ENCODE data around the gene SH3BGRL2. TPM values are rescaled to one million over a fixed set of nuclear protein-coding genes. Genes with fewer than 3 reads are reported as not detected.
A peak's percentile ranks its signal among the peaks of the same experiment; 100 is the strongest.

The SH3BGRL2 gene
- total and polyA plus RNA-seq, 2 of the 4 experiments (the other 2 are of a cell fraction): 2.4 to 5.6 TPM

DNA sequence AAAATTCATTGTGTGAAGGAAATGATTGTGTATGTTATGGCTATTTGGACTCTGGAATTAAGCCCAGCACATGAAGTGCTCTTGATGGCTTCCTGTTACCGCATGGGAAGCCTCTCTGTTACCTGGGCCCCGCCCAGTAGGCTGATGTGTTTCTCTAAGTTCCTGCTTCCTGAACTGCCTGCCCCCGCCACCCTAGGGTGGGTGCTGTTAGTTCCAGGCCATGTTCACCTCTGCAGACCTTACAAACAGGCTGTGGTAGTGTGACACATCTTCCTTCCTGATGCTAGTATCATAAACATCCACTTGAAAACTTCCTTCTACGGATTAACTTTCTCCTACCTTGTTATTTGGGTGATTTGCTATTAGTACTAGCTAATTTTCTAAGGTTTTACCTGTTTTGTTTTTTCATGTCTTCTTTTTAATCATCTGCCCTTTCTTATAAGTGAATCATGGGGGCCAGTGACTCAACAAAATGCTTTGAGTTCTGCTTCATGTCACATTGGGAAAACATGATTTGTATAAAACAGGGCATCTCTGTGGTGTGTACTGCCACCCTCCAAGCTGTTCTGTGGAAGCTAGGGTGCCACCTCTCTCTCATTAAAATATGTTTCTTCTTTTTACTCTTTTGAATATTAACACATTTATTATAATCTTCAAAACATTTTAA lies 40.6 kb downstream of the SH3BGRL2 start:
- ChIA-PET CTCF (interaction anchor here (0.8 to 2.3 kb wide), 6 partner anchors 16 to 106 kb away, joined by 3 to 19 read pairs (median 4); no protein-coding TSS in a partner anchor), POLR2A (ENCODE audit: unreplicated experiment) (no interaction called here)
- Histone ChIP-seq H3K4me2 (ENCODE audit: low read depth, low read length) (peak overlapping the region; percentile 27; the same call in 1 of the 2 replicates), H2BK120ac (ENCODE audit: low read depth, low read length) (0 out of 2 replicates have a peak overlapping the region, but pooled peaks have one; percentile 34), H3K79me1 (ENCODE audit: low read depth in 1 of 2, low read length in 2 of 2) (no peaks in the 10 kb centered on the region), H2BK5ac (ENCODE audit: low read depth, low read length, poor library complexity, severe bottlenecking) (no peak overlapping the region), H4K91ac (ENCODE audit: insufficient read depth, low read depth, low read length) (no peak overlapping the region), H3K14ac (replicated peaks; ENCODE audit: low read depth, low read length) (no peak overlapping the region), H2BK20ac (ENCODE audit: low read depth, low read length) (no peak overlapping the region), H3K4ac (ENCODE audit: low read depth, low read length) (no peak overlapping the region), H2AFZ (replicated peaks; ENCODE audit: low read length, poor library complexity) (peak overlapping the region; percentile 35), H3K9me1 (ENCODE audit: insufficient read depth, low read length) (no peaks in the 10 kb centered on the region), H4K20me1 (ENCODE audit: insufficient read depth, low read length) (no peaks in the 10 kb centered on the region), H3K18ac (ENCODE audit: low read depth, low read length) (0 out of 2 replicates have a peak overlapping the region, but pooled peaks have one; percentile 8), H3K27ac (ENCODE audit: insufficient read depth, low read length) (no peak overlapping the region), H3K9me3 (ENCODE audit: control insufficient read depth, insufficient read depth, low read length) (no peaks in the 10 kb centered on the region), H3K4me3 (ENCODE audit: insufficient read depth, low read depth, low read length) (no peak overlapping the region), H3K9ac (ENCODE audit: low read depth, low read length) (no peak overlapping the region), H2AK5ac (ENCODE audit: low read depth, low read length) (no peak overlapping the region), H3K23ac (ENCODE audit: low read depth, low read length) (no peak overlapping the region), H3K56ac (ENCODE audit: extremely low read depth, insufficient read depth, low read length) (no peak overlapping the region), H4K5ac (ENCODE audit: low read depth, low read length) (peak overlapping the region; percentile 58; the same call in 1 of the 2 replicates), H2AK9ac (replicated peaks; ENCODE audit: low read depth, low read length, poor library complexity) (peak overlapping the region; percentile 73), H4K8ac (ENCODE audit: low read depth in 2 of 2, low read length in 2 of 2) (no peak overlapping the region), H3K27me3 (ENCODE audit: control insufficient read depth, insufficient read depth, low read length) (no peaks in the 10 kb centered on the region), H3K4me1 (ENCODE audit: control insufficient read depth, insufficient read depth, low read length) (peaks cover 5% of the 10 kb centered on the region), H3K36me3 (ENCODE audit: control insufficient read depth, insufficient read depth, low read length) (no peaks in the 10 kb centered on the region), H2BK15ac (ENCODE audit: low read depth, low read length) (no peak overlapping the region)
- dilution Hi-C loops (cut with HindIII; ENCODE audit: low sequenced_read_pairs, unreplicated experiment): no loop called here
- 47% methylated on average over 3 of the region's 4 CpGs; no CpG with 5 or more reads in 1 of the 2 experiments for WGBS, 2 experiments (ENCODE audit: extremely low coverage in 2 of 2, insufficient read length in 1 of 2)
- ATAC-seq (ENCODE audit: low read depth): peak; percentile 46
- intact Hi-C loops (cut with micrococcal nuclease): loop anchor here (1.0 to 10.0 kb wide), 3 partner anchors 101 to 597 kb away; partner anchors contain the start of genes HMGN3 and PHIP
- in situ Hi-C loops (cut with MboI; ENCODE audit: low sequenced_read_pairs): loop anchor here (10.0 kb wide), 1 partner anchor 97 kb away; no protein-coding TSS in a partner anchor
- DNase-seq: peak; percentile 40
- BruUV-seq (replicated peaks): no TSS peak
- no peak for TF ChIP-seq FOS (IDR thresholded peaks at IDR 0.05; ENCODE audit: low read depth, low read length)
- TF ChIP-seq MXI1 (IDR thresholded peaks at IDR 0.05; ENCODE audit: borderline replicate concordance, low read depth, low read length): no peak
- TF ChIP-seq MAZ (IDR thresholded peaks at IDR 0.05; ENCODE audit: borderline replicate concordance, low read depth, low read length): no peak
- TF ChIP-seq RAD21 (IDR thresholded peaks at IDR 0.05; ENCODE audit: low read length): no peak
- no peak for TF ChIP-seq CHD1 (IDR thresholded peaks at IDR 0.05; ENCODE audit: low read depth, low read length)
- no peak for TF ChIP-seq BHLHE40 (IDR thresholded peaks at IDR 0.05; ENCODE audit: low read depth, low read length)
- TF ChIP-seq RCOR1 (IDR thresholded peaks at IDR 0.05; ENCODE audit: insufficient replicate concordance, low read length): no peak
- no peak for TF ChIP-seq SMC3 (IDR thresholded peaks at IDR 0.05; ENCODE audit: low read depth, low read length)
- no peak for TF ChIP-seq NFE2L2 (IDR thresholded peaks at IDR 0.05; ENCODE audit: low read depth, low read length)
- TF ChIP-seq, protein P1, sequence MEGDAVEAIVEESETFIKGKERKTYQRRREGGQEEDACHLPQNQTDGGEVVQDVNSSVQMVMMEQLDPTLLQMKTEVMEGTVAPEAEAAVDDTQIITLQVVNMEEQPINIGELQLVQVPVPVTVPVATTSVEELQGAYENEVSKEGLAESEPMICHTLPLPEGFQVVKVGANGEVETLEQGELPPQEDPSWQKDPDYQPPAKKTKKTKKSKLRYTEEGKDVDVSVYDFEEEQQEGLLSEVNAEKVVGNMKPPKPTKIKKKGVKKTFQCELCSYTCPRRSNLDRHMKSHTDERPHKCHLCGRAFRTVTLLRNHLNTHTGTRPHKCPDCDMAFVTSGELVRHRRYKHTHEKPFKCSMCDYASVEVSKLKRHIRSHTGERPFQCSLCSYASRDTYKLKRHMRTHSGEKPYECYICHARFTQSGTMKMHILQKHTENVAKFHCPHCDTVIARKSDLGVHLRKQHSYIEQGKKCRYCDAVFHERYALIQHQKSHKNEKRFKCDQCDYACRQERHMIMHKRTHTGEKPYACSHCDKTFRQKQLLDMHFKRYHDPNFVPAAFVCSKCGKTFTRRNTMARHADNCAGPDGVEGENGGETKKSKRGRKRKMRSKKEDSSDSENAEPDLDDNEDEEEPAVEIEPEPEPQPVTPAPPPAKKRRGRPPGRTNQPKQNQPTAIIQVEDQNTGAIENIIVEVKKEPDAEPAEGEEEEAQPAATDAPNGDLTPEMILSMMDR (conservative IDR thresholded peaks at IDR 0.05; ENCODE audit: low read depth, low read length): no peak
- no peak for TF ChIP-seq CEBPB (IDR thresholded peaks at IDR 0.05; ENCODE audit: low read depth, low read length)
- no peak for TF ChIP-seq POLR2A (IDR thresholded peaks at IDR 0.05; ENCODE audit: low read depth, low read length)
- no peak for TF ChIP-seq MAFK (IDR thresholded peaks at IDR 0.05; ENCODE audit: low read depth, low read length)
- no peak for TF ChIP-seq ELK1 (IDR thresholded peaks at IDR 0.05; ENCODE audit: borderline replicate concordance, low read depth, low read length)
- TF ChIP-seq RFX5 (IDR thresholded peaks at IDR 0.05; ENCODE audit: low read depth, low read length): no peak

All from IMR-90 (cell line).